ENCODE measurements around the gene DOK1.

DOK1 gene

GRCh38 chr2:74567881-74568280 lies 13.4 kb downstream of the DOK1 start:
- peak; percentile 70 for DNase-seq (ENCODE audit: low read depth, low spot score)

- no peak for DNase-seq (ENCODE audit: low read depth, low spot score)
Observed at GRCh38 chr2:74569686-74570085, 15.2 kb downstream of the DOK1 start.

- DNase-seq (ENCODE audit: low read depth, low spot score): no peak
Observed at GRCh38 chr2:74571058-74571457, 16.5 kb downstream of the DOK1 start.

- no peak for DNase-seq (ENCODE audit: low read depth, low spot score)
Observed at GRCh38 chr2:74572178-74572925, 17.8 kb downstream of the DOK1 start.

- no peak for DNase-seq (ENCODE audit: low read depth, low spot score)
Observed at GRCh38 chr2:74573747-74574562, 19.4 kb downstream of the DOK1 start.

GRCh38 chr2:74575320-74575719 lies 20.8 kb downstream of the DOK1 start:
- DNase-seq (ENCODE audit: low read depth, low spot score): no peak

GRCh38 chr2:74576211-74576862 lies 21.8 kb downstream of the DOK1 start:
- no peak for DNase-seq (ENCODE audit: low read depth, low spot score)

GRCh38 chr2:74576863-74577229 lies 22.3 kb downstream of the DOK1 start:
- peak; percentile 74 for DNase-seq (ENCODE audit: low read depth, low spot score)

- DNase-seq (ENCODE audit: low read depth, low spot score): no peak
Observed at GRCh38 chr2:74577448-74577847, 22.9 kb downstream of the DOK1 start.

GRCh38 chr2:74578408-74578807 lies 23.9 kb downstream of the DOK1 start:
- no peak for DNase-seq (ENCODE audit: low read depth, low spot score)

GRCh38 chr2:74581463-74581862 lies 26.9 kb downstream of the DOK1 start:
- DNase-seq (ENCODE audit: low read depth, low spot score): no peak

- no peak for DNase-seq (ENCODE audit: low read depth, low spot score)
Observed at GRCh38 chr2:74582184-74582583, 27.7 kb downstream of the DOK1 start.

- DNase-seq (ENCODE audit: low read depth, low spot score): peak; percentile 88
Observed at GRCh38 chr2:74583504-74583903, 29.0 kb downstream of the DOK1 start.

GRCh38 chr2:74584088-74584645 lies 29.6 kb downstream of the DOK1 start:
- DNase-seq (ENCODE audit: low read depth, low spot score): peak; percentile 62

- DNase-seq (ENCODE audit: low read depth, low spot score): no peak
Observed at GRCh38 chr2:74585406-74586185, 31.1 kb downstream of the DOK1 start.

- DNase-seq (ENCODE audit: low read depth, low spot score): peak; percentile 87
Observed at GRCh38 chr2:74587664-74588277, 33.3 kb downstream of the DOK1 start.

GRCh38 chr2:74588664-74589063 lies 34.1 kb downstream of the DOK1 start:
- no peak for DNase-seq (ENCODE audit: low read depth, low spot score)

GRCh38 chr2:74593826-74594772 lies 39.6 kb downstream of the DOK1 start:
- no peak for DNase-seq (ENCODE audit: low read depth, low spot score)

- DNase-seq (ENCODE audit: low read depth, low spot score): no peak
Observed at GRCh38 chr2:74596584-74596983, 42.1 kb downstream of the DOK1 start.

GRCh38 chr2:74597410-74597809 lies 42.9 kb downstream of the DOK1 start:
- no peak for DNase-seq (ENCODE audit: low read depth, low spot score)
